OCI-LY3 (cell line): ENCODE results near the gene NCOA1.
"Not testable (repeated sequence)": the region's sequence is repeated elsewhere in the genome, so short reads cannot be mapped to it uniquely, and the experiment has no call there.

Experiments used
- CTCF ChIP-seq: fragments of 200-600, 300-600 bp; sonication (generic); IDR thresholded peaks from 2 replicates; pipeline ENCODE4 v1.5.1; 2014; ENCODE audit warnings: antibody characterized with exemption, low read length, low read depth
- EZH2phosphoT487 ChIP-seq: fragments of 200-600 bp; shearing (Covaris generic); IDR thresholded peaks from 2 replicates; pipeline ENCODE4 v1.6.1; 2018; ENCODE audit warnings: antibody characterized with exemption, mixed run types, low read depth

DNA sequence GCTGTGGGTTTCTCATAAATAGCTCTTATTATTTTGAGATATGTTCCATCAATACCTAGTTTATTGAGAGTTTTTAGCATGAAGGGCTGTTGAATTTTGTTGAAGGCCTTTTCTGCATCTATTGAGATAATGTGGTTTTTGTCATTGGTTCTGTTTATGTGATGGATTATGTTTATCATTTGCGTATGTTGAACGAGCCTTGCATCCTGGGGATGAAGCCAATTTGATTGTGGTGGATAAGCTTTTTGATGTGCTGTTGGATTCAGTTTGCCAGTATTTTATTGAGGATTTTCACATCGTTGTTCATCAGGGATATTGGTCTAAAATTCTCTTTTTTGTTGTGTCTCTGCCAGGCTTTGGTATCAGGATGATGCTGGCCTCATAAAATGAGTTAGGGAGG, 42.5 kb downstream of the NCOA1 start:
- not testable (repeated sequence) for TF ChIP-seq CTCF, EZH2phosphoT487
